Tibial artery (tissue), 4 donors: ENCODE data around the gene POLL.

ENCODE experiments used
- DNase-seq, 2 donors: peaks; one replicate each; pipeline ENCODE4 v3.0.0-alpha.2; 2019
- H3K27ac ChIP-seq, 2 donors: fragments of 200-600 bp; sonication (generic) in 1 of 2; 1 replicate in 1 of 2; 2 replicates in 1 of 2; pipeline ENCODE4 v1.5.1; 2018 to 2019; ENCODE audit warnings: mild to moderate bottlenecking in 1 of 2
- H3K27me3 ChIP-seq, 2 donors: fragments of 200-600 bp; sonication (generic) in 1 of 2; one replicate each; pipeline versions ENCODE4 v1.5.1 to v1.6.0; 2016 to 2019
- H3K36me3 ChIP-seq, 3 donors: fragments of 200-600 bp; sonication (generic) in 2 of 3; one replicate each; pipeline ENCODE4 v1.5.1; 2016 to 2019; ENCODE audit warnings: mild to moderate bottlenecking in 2 of 3
- H3K4me1 ChIP-seq, 4 donors: fragments of 200-600 bp; sonication (generic) in 2 of 4; 1 replicate in 3 of 4; 2 replicates in 1 of 4; pipeline ENCODE4 v1.5.1; 2016 to 2019
- H3K4me3 ChIP-seq, 2 donors: fragments of 200-600 bp; sonication (generic) in 1 of 2; 1 replicate in 1 of 2; 2 replicates in 1 of 2; pipeline ENCODE4 v1.5.1; 2018 to 2019; ENCODE audit warnings: mild to moderate bottlenecking in 2 of 2
- H3K9me3 ChIP-seq, 3 donors: fragments of 200-600 bp; sonication (generic) in 1 of 3; one replicate each; pipeline ENCODE4 v1.5.1; 2016 to 2019
- CTCF ChIP-seq, 2 experiments: fragments of 200-600 bp in 1 of 2; fragments of 450-650 bp in 1 of 2; IDR thresholded peaks; one replicate each; pipeline ENCODE4 v1.5.1; 2017 to 2019; ENCODE audit warnings: antibody characterized with exemption in 2 of 2, mild to moderate bottlenecking in 1 of 2, moderate library complexity in 1 of 2
- intact Hi-C: fragments of 100-400 bp; cut with DNase I; formaldehyde crosslinking; loops from one replicate; pipeline ENCODE4 v1.15.0; 2023; ENCODE audit warnings: low total_unique reads

Gene POLL

GRCh38 chr10:101568054-101568745, 19.9 kb downstream of the POLL start:
- peaks cover 0 to 26% (median 24%) of the 10 kb centered on the region in 4 donors for H3K4me1 ChIP-seq
- H3K27me3 ChIP-seq, result peaks cover 11 to 79% of the 10 kb centered on the region in 2 donors
- TF ChIP-seq CTCF (IDR thresholded peaks at IDR 0.05), result no peak
- DNase-seq, result peak; percentile 8 to 34
- H3K36me3 ChIP-seq, result peaks cover 0 to 6% (median 6%) of the 10 kb centered on the region in 3 donors
- no peak overlapping the region for H3K27ac ChIP-seq
- H3K9me3 ChIP-seq, result peaks cover 0 to 9% (median 8%) of the 10 kb centered on the region in 3 donors
- intact Hi-C loops, result loop anchor here (2.0 to 10.0 kb wide), 2 partner anchors 293 to 351 kb away; no protein-coding TSS in a partner anchor
- H3K4me3 ChIP-seq, result no peak overlapping the region

GRCh38 chr10:101567165-101568006, 20.7 kb downstream of the POLL start:
- DNase-seq, result peak in 1 of 2 donors; percentile 57

GRCh38 chr10:101566333-101567164, 21.5 kb downstream of the POLL start:
- Histone ChIP-seq H3K27ac (no peak overlapping the region), H3K4me3 (peak overlapping the region in 1 of 2 donors; percentile 23), H3K27me3 (peaks cover 11 to 96% of the 10 kb centered on the region in 2 donors), H3K4me1 (peaks cover 0 to 26% (median 24%) of the 10 kb centered on the region in 4 donors), H3K36me3 (no peaks in the 10 kb centered on the region), H3K9me3 (no peaks in the 10 kb centered on the region)
- peak; percentile 19 to 48 for DNase-seq
- no peak for TF ChIP-seq CTCF (IDR thresholded peaks at IDR 0.05)
- intact Hi-C loops, result loop anchor here (10.0 kb wide), 1 partner anchor 292 kb away; no protein-coding TSS in a partner anchor

More at GRCh38 chr10:101567165-101568006, 20.7 kb downstream of the POLL start:
- peaks cover 11 to 88% of the 10 kb centered on the region in 2 donors for H3K27me3 ChIP-seq
- no peak overlapping the region for H3K4me3 ChIP-seq
- H3K4me1 ChIP-seq, result peaks cover 0 to 26% (median 24%) of the 10 kb centered on the region in 4 donors
- intact Hi-C loops, result loop anchor here (2.0 to 10.0 kb wide), 2 partner anchors 293 to 351 kb away; no protein-coding TSS in a partner anchor
- no peak overlapping the region for H3K27ac ChIP-seq
- TF ChIP-seq CTCF (IDR thresholded peaks at IDR 0.05), result no peak
- peaks cover 0 to under 1% (median under 1%) of the 10 kb centered on the region in 3 donors for H3K9me3 ChIP-seq
- H3K36me3 ChIP-seq, result peaks cover 0 to under 1% (median 0%) of the 10 kb centered on the region in 3 donors

- no peak overlapping the region for H3K4me3 ChIP-seq
- peak; percentile 12 to 21 for DNase-seq
- H3K4me1 ChIP-seq, result peaks cover 0 to 26% (median 23%) of the 10 kb centered on the region in 4 donors
- no peak overlapping the region for H3K27ac ChIP-seq
- TF ChIP-seq CTCF (IDR thresholded peaks at IDR 0.05), result no peak
- no peaks in the 10 kb centered on the region for H3K36me3 ChIP-seq
- no peaks in the 10 kb centered on the region for H3K9me3 ChIP-seq
- intact Hi-C loops, result loop anchor here (10.0 kb wide), 1 partner anchor 291 kb away; no protein-coding TSS in a partner anchor
- H3K27me3 ChIP-seq, result peaks cover 11 to 100% of the 10 kb centered on the region in 2 donors
These were observed 22.1 kb downstream of the POLL start for GRCh38 chr10:101565936-101566332.
